HG02678 (cell line): ENCODE results near the gene DOCK1.

Experiments
- ATAC-seq: cut with Tn5 transposase; IDR thresholded peaks from one replicate; pipeline ENCODE4 v1.9.1; 2021; ENCODE audit warnings: mild to moderate bottlenecking, moderate library complexity; ENCODE audit not compliant: unreplicated experiment

Gene DOCK1

GRCh38 chr10:127332631-127333030 is 427.4 kb downstream of the DOCK1 start:
- ATAC-seq, result no peak

DNA sequence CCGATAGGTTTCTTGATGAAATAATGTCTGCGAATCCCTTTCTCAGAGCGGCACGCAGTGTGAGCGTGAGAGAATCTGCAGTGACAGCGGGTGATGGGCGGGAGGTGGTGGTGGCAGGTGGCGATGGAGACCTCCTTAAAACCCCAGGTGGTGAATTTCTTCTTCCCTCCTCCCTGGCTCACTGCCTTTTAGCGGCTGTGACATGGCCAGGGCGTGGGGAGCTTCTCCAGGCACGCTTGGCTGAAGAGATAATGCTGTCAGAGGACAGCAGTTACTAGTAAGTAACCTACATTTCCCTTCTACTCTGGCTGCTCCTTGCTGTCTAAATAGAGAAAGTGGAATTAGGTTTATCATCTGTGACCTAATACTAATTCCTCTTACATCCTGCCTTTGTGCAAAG is 432.6 kb downstream of the DOCK1 start:
- no peak for ATAC-seq

DNA sequence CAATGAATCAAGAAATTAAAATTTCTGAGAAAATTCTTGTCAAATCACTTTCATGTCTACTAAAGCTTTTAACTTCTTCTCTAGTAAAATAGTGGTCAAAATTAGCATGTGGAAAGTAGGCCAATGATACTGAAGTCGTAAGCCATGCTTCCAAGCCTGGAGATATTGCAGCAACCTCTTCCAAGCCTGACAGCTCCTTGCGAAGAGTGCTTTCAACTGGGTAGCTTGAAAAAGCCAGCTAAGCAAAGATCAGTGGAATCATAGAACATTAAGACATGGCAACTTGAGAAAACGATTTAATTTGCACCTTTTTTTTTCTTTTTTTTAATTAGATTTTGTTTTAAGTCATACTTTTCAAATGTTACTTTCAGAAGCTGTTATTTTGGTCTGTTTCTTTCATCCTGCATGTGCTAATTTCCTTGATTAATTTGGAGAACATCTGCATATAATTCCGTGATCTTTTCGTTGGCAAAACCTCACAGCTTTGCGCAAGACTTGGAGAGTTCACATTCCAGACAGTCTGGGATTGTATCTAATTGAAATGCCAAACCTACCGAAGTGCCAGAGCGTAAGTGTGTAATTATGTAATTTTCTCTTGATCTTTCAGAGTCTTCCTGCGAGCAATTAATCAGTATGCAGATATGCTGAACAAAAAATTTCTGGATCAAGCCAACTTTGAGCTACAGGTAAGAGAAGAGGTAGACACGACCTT is 433.3 kb downstream of the DOCK1 start:
- ATAC-seq, result no peak

- no peak for ATAC-seq
These were observed 438.6 kb downstream of the DOCK1 start for GRCh38 chr10:127343821-127344220.

GRCh38 chr10:127344346-127344745 is 439.1 kb downstream of the DOCK1 start:
- no peak for ATAC-seq

DNA sequence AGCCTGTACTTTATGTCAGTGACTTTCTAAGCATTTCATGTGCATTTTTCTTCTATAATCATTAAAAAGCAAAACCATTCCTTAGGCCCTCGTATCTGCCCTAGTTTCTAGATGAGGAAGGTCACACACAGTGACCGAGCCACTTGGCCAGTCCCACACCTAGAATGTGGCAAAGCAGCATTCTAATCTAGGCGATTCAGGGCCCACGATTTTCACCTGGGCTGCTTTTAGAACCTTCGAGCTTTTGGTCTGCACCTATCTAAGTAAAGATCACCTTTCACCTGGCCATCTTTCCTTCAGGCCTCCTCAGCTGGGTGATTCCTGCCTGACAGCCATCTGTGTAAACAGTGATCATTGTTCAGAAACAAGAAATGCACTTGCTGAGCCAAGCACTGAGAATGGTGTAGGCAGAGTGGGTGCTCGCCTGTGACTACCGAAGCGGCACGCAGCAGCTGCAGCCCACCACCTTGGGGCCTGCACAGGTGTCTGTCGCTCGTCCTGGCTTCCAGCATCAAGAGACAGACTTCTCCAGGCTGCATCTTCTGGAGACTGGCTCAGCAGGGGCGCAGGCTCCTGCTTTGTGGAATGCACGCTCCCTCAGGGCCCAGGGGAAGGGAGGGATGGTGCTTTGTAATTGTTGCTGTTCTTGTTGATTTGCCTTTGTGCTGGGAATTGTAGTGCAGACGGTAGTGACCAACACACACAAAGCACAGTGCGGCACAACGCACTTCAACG is 440.2 kb downstream of the DOCK1 start:
- ATAC-seq, result no peak

DNA sequence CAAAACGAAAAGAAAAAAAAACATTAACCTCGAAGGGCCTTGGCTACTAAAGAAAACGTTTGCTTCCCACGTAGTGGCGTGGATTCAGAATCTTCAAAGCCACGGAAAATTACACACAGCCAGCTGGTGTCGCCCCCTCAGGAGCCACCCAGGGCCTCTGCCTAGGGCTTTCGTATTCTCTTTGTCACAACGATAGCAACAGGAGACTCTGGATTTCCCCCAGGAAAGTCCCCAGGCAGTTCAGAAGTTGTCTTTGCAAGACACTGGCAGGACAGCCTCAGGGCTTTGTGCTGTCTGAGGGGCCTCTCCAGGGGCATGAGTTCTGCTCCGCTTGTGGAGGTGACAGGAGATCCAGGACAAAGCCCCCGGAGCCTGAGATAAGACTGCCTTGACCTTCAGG is 441.4 kb downstream of the DOCK1 start:
- ATAC-seq, result peak; percentile 73

DNA sequence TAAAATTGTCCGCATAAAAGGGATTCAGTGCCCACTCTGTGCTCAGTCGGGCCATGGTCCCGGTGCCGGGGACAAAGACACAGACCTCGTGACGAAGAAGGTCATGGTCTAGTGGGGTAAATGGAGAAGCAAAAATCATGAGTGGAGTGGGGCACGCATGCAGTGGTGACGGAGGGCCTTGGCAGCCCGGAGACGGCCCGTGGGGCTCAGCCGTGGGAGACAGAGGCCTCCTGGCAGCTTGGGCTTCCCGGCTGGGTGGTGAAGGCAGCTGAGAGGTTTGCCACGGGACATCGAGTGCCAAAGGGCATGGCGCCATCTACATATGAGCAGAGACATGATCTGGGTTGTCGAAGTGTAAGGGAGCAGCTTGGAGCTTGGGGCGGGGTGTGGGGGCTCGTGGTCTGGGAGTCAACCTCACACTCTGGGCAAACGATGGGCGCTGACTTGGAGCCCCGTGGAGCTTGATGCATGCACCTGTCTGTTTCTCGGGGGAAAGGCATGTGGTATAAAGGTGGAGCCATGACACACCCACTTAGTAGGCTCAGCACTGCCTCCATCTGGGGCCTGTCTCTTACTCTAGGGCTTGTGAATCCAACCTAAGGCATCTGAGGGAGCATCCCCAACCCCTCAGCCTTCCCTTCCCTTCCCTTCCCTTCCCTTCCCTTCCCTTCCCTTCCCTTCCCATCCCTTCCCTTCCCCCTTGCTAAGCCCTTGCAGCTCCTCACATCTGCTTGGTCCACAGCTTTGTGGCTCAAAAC is 442.2 kb downstream of the DOCK1 start:
- ATAC-seq, result no peak

GRCh38 chr10:127349737-127350136 is 444.5 kb downstream of the DOCK1 start:
- ATAC-seq, result no peak

GRCh38 chr10:127351542-127351941 is 446.3 kb downstream of the DOCK1 start:
- no peak for ATAC-seq

DNA sequence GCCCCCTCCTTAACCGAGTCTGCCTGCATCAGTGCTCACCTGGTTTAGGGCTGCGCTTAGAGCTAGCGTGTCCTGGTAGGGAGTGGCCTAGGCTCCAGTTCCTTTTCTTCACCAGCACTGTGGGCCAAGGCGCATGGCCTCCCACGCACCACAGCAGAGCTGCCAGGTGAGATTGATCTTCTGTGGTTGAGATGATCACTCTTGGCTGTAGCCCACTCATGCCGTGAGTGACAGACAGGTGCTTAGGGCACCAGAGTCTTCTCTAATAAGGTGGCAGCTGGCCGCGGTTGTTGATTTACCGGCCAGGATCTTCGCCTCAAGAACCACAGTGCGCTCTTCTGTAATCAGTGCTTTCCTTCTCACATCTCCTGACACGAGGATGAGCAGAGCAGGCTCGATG is 448.3 kb downstream of the DOCK1 start:
- ATAC-seq, result no peak

- ATAC-seq, result no peak
These were observed 449.0 kb downstream of the DOCK1 start for GRCh38 chr10:127354255-127354654.

GRCh38 chr10:127354992-127355391 is 449.8 kb downstream of the DOCK1 start:
- ATAC-seq, result no peak

GRCh38 chr10:127356360-127356759 is 451.1 kb downstream of the DOCK1 start:
- no peak for ATAC-seq

- ATAC-seq, result no peak
These were observed 452.0 kb downstream of the DOCK1 start for GRCh38 chr10:127357265-127357664.

GRCh38 chr10:127358337-127358736 is 453.1 kb downstream of the DOCK1 start:
- no peak for ATAC-seq

DNA sequence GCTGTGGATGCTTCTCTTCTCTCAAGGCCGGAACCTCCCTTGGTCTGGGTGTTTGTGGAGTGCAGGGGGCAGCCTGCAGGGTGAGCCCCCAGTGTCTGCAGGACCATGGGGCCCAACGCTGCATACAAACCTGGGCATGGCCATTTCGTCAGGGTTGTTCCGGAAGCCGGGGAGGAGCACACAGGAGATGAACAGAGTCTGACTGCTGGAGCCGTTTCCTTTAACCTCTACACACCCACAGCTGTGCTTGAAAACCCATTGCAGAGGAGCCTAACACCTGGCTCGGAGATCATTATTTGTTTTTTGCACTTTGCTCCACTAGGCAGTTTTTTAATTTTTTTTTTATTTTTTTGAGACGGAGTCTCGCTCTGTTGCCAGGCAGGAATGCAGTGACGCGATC is 458.8 kb downstream of the DOCK1 start:
- no peak for ATAC-seq

GRCh38 chr10:127368101-127368500 is 462.9 kb downstream of the DOCK1 start:
- ATAC-seq, result no peak

DNA sequence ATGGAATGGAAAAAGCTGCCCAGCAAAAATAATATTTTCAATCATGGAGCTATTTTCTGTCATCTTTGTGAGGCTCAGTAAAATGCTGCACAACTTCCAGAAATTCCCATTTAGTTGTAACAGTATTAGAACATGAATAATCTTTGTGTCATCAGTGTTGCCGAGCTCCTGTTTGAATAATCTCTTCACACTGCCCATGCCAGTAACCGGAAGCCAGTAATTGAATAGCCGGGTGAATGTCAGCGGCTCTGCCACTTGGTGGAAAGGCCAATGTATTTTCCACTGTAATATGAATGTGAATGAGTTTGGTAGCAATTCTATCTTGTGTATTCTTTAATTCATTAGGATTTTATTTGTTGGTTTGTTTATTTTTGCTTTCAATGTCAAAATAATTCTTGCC is 463.7 kb downstream of the DOCK1 start:
- ATAC-seq, result no peak

GRCh38 chr10:127370601-127371000 is 465.4 kb downstream of the DOCK1 start:
- ATAC-seq, result no peak

GRCh38 chr10:127372361-127372760 is 467.1 kb downstream of the DOCK1 start:
- no peak for ATAC-seq
